Astrocyte (in vitro differentiated cells and primary cell): Measurements from ENCODE around the gene SYT2. TPM values are rescaled to one million over a fixed set of nuclear protein-coding genes. Genes with fewer than 3 reads are reported as not detected.
"Not testable (repeated sequence)": the region's sequence is repeated elsewhere in the genome, so short reads cannot be mapped to it uniquely, and the experiment has no call there.

Experiments
- DNase-seq: peaks from one replicate; pipeline ENCODE4 v3.0.0-alpha.2; 2010; ENCODE audit warnings: low read depth
- FAIRE-seq: peaks from 2 replicates; lab custom pipeline; 2011; peaks lifted over from hg19 to GRCh38; lab: Jason Lieb, UNC
- H2AFZ ChIP-seq: 2 replicates; pipeline ENCODE4 v1.6.0; 2012; ENCODE audit warnings: low read depth, low read length, inconsistent platforms
- H3K27ac ChIP-seq: 2 replicates; pipeline ENCODE4 v1.5.1; 2011; ENCODE audit warnings: low read depth, low read length, inconsistent platforms
- H3K27me3 ChIP-seq: 2 replicates; pipeline ENCODE4 v1.6.0; 2011; ENCODE audit warnings: low read length, inconsistent platforms; ENCODE audit not compliant: insufficient read depth
- H3K36me3 ChIP-seq: 2 replicates; pipeline ENCODE4 v1.5.1; 2011; ENCODE audit warnings: low read length, inconsistent platforms; ENCODE audit not compliant: insufficient read depth
- H3K4me1 ChIP-seq: 2 replicates; pipeline ENCODE4 v1.5.1; 2011; ENCODE audit warnings: low read length, inconsistent platforms; ENCODE audit not compliant: insufficient read depth
- H3K4me2 ChIP-seq: 2 replicates; pipeline ENCODE4 v1.6.0; 2012; ENCODE audit warnings: low read length, inconsistent platforms
- H3K4me3 ChIP-seq: 2 replicates; pipeline ENCODE4 v1.5.1; 2011; ENCODE audit warnings: low read depth, mild to moderate bottlenecking, low read length, inconsistent platforms; ENCODE audit not compliant: insufficient read depth
- H3K79me2 ChIP-seq: 2 replicates; pipeline ENCODE4 v1.6.0; 2012; ENCODE audit warnings: mild to moderate bottlenecking, low read length, inconsistent platforms; ENCODE audit not compliant: insufficient read depth
- H3K9ac ChIP-seq: 2 replicates; pipeline ENCODE4 v1.6.0; 2012; ENCODE audit warnings: mild to moderate bottlenecking, low read length, inconsistent platforms
- H3K9me3 ChIP-seq: 2 replicates; pipeline ENCODE4 v1.5.1; 2012; ENCODE audit warnings: low read depth, mild to moderate bottlenecking, low read length, inconsistent platforms; ENCODE audit not compliant: insufficient read depth
- H4K20me1 ChIP-seq: 2 replicates; pipeline ENCODE4 v1.6.0; 2012; ENCODE audit warnings: low read length, inconsistent platforms; ENCODE audit not compliant: insufficient read depth
- H3K27ac Mint-ChIP-seq: one replicate; pipeline ENCODE4 v1.8.0; 2021; ENCODE audit warnings: mild to moderate bottlenecking, mixed read lengths; ENCODE audit not compliant: unreplicated experiment
- H3K27me3 Mint-ChIP-seq: one replicate; pipeline ENCODE4 v1.8.0; 2021; ENCODE audit warnings: low read depth, mixed read lengths; ENCODE audit not compliant: unreplicated experiment
- H3K36me3 Mint-ChIP-seq: one replicate; pipeline ENCODE4 v1.8.0; 2021; ENCODE audit warnings: low read depth, mixed read lengths; ENCODE audit not compliant: unreplicated experiment
- H3K4me1 Mint-ChIP-seq: one replicate; pipeline ENCODE4 v1.8.0; 2021; ENCODE audit warnings: low read depth, mixed read lengths; ENCODE audit not compliant: unreplicated experiment
- H3K4me3 Mint-ChIP-seq: one replicate; pipeline ENCODE4 v1.8.0; 2021; ENCODE audit warnings: mild to moderate bottlenecking, moderate library complexity, mixed read lengths; ENCODE audit not compliant: unreplicated experiment
- H3K9me3 Mint-ChIP-seq: one replicate; pipeline ENCODE4 v1.8.0; 2021; ENCODE audit warnings: mild to moderate bottlenecking, mixed read lengths; ENCODE audit not compliant: unreplicated experiment
- EZH2 ChIP-seq: IDR thresholded peaks from 2 replicates; pipeline ENCODE4 v1.6.1; 2012; ENCODE audit warnings: mild to moderate bottlenecking, low read length, inconsistent platforms; ENCODE audit not compliant: insufficient read depth
- total RNA-seq: library from RNA; stranded (reverse); gene quantifications from 2 replicates; pipeline ENCODE4 v1.2.1, GENCODE V29; 2021
- TF ChIP-seq, protein P1 (sequence below): IDR thresholded peaks from 2 replicates; pipeline ENCODE4 v1.5.1; 2011; ENCODE audit warnings: low read depth, mild to moderate bottlenecking, inconsistent platforms, low read length, moderate library complexity; ENCODE audit not compliant: insufficient read depth

The SYT2 gene
- total RNA-seq, 1 donor from 2014 or later: 0.27 TPM

DNA sequence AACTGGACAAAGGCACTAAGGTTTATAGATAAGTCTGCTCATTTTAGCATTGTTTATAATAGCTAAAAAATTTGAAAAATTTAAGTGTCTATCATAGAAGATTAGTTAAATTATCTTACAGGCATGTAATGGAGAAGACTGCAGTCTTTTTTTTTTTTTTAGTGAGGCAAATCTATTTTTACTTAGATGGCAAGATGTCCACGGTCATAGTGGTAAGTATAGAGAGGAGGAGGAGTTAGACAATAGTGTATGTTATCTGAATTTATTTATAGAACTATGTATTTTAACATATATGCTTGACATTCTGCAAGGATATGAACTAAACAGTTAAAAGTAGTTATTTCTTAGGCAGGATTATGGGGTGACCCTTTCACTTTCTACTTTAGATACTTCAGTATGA, 149.0 kb downstream of the SYT2 start:
- H3K27me3 ChIP-seq: no peaks in the 10 kb centered on the region
- FAIRE-seq (no peak), DNase-seq (no peak)
- H3K36me3 ChIP-seq: no peaks in the 10 kb centered on the region
- Mint-ChIP-seq H3K27me3 (no peaks in the 10 kb centered on the region), H3K27ac (no peak overlapping the region), H3K9me3 (no peaks in the 10 kb centered on the region), H3K36me3 (peaks cover 2% of the 10 kb centered on the region), H3K4me1 (no peaks in the 10 kb centered on the region), H3K4me3 (no peak overlapping the region)
- no peak overlapping the region for H3K27ac ChIP-seq
- no peaks in the 10 kb centered on the region for H3K79me2 ChIP-seq
- no peak overlapping the region for H3K4me3 ChIP-seq
- TF ChIP-seq, protein P1, sequence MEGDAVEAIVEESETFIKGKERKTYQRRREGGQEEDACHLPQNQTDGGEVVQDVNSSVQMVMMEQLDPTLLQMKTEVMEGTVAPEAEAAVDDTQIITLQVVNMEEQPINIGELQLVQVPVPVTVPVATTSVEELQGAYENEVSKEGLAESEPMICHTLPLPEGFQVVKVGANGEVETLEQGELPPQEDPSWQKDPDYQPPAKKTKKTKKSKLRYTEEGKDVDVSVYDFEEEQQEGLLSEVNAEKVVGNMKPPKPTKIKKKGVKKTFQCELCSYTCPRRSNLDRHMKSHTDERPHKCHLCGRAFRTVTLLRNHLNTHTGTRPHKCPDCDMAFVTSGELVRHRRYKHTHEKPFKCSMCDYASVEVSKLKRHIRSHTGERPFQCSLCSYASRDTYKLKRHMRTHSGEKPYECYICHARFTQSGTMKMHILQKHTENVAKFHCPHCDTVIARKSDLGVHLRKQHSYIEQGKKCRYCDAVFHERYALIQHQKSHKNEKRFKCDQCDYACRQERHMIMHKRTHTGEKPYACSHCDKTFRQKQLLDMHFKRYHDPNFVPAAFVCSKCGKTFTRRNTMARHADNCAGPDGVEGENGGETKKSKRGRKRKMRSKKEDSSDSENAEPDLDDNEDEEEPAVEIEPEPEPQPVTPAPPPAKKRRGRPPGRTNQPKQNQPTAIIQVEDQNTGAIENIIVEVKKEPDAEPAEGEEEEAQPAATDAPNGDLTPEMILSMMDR: no peak
- no peak for TF ChIP-seq EZH2
- H3K9ac ChIP-seq: no peak overlapping the region
- H3K4me2 ChIP-seq: no peak overlapping the region
- H3K4me1 ChIP-seq: no peaks in the 10 kb centered on the region
- H3K9me3 ChIP-seq: no peaks in the 10 kb centered on the region
- no peaks in the 10 kb centered on the region for H4K20me1 ChIP-seq
- no peak overlapping the region for H2AFZ ChIP-seq

DNA sequence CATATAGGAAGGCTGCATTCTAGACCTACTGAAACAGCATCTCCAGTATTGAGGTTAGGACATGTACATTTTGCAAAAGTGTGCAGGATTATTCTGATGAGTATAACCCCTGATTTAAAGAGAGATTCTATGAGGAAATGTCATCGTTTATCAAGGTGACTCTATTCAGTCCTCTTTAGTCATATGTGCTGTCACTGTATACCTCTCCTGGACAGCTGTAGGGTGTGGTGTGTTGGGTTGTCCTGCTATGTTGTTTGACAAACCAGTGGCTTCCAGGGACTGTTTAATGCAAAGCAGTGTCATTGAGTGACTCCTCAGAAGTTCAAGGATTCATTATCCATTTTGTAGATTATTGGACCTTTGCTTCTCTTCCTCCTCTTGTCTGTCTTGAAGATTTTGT, 152.6 kb downstream of the SYT2 start:
- FAIRE-seq, H2AFZ ChIP-seq, H3K27me3 Mint-ChIP-seq, H3K4me3 ChIP-seq, H3K4me1 Mint-ChIP-seq, H3K27ac Mint-ChIP-seq, H3K4me2 ChIP-seq, H3K36me3 Mint-ChIP-seq, H3K27ac ChIP-seq, H3K9ac ChIP-seq, DNase-seq, H3K79me2 ChIP-seq, H3K36me3 ChIP-seq, H3K27me3 ChIP-seq, H3K4me3 Mint-ChIP-seq, H4K20me1 ChIP-seq, H3K9me3 Mint-ChIP-seq, H3K4me1 ChIP-seq, H3K9me3 ChIP-seq: not testable (repeated sequence)

DNA sequence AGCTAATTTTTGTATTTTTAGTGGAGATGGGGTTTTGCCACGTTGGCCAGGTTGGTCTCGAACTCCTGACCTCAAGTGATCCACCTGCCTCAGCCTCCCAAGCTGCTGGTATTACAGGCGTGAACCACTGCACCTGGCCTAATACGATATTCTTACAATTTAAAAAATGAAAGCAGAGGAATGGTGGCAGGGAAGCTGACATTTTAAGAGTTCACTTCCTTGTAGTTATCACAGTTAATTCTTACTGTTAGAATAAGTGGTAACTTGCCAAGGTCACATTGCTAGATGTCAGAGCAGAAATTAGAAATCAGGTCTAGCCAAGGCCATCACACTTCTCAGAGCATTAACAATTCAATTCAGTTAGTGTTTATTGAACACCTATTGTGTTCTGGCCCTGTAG, 154.2 kb downstream of the SYT2 start:
- H3K27me3 Mint-ChIP-seq, H2AFZ ChIP-seq, H3K36me3 Mint-ChIP-seq, H3K36me3 ChIP-seq, DNase-seq, H3K9me3 Mint-ChIP-seq, H3K4me2 ChIP-seq, H3K4me3 Mint-ChIP-seq, H3K9me3 ChIP-seq, H3K4me3 ChIP-seq, H3K9ac ChIP-seq, H3K4me1 ChIP-seq, H4K20me1 ChIP-seq, H3K27ac ChIP-seq, H3K79me2 ChIP-seq, H3K27ac Mint-ChIP-seq, FAIRE-seq, H3K27me3 ChIP-seq: not testable (repeated sequence)
- H3K4me1 Mint-ChIP-seq: peaks cover 13% of the 10 kb centered on the region

- H3K79me2 ChIP-seq, H3K36me3 ChIP-seq, DNase-seq, H3K27ac ChIP-seq, H3K9ac ChIP-seq, H3K27me3 ChIP-seq, H3K4me1 ChIP-seq, H3K9me3 ChIP-seq, H3K4me3 ChIP-seq, H3K27ac Mint-ChIP-seq, H3K36me3 Mint-ChIP-seq, H3K27me3 Mint-ChIP-seq, FAIRE-seq, H3K4me3 Mint-ChIP-seq, H3K9me3 Mint-ChIP-seq, H2AFZ ChIP-seq, H4K20me1 ChIP-seq, H3K4me2 ChIP-seq: not testable (repeated sequence)
- H3K4me1 Mint-ChIP-seq: peaks cover 13% of the 10 kb centered on the region
Observed at GRCh38 chr1:202554619-202555018, 155.6 kb downstream of the SYT2 start.
